NB4 (cell line): ENCODE measurements around the gene TMEM74B.

Experiments used
- CTCF ChIP-seq: IDR thresholded peaks from one replicate; pipeline ENCODE4 v1.5.1; 2012; ENCODE audit warnings: low read depth, low read length
- MYC ChIP-seq: IDR thresholded peaks from 2 replicates; pipeline ENCODE4 v1.6.1; 2011; ENCODE audit warnings: low read depth, low read length
- POLR2A ChIP-seq: IDR thresholded peaks from 2 replicates; pipeline ENCODE4 v1.6.1; 2011; ENCODE audit warnings: mild to moderate bottlenecking; ENCODE audit not compliant: insufficient read length; ENCODE audit errors: extremely low read depth

- no peak for TF ChIP-seq POLR2A
- no peak for TF ChIP-seq CTCF
- TF ChIP-seq MYC: no peak
Observed at GRCh38 chr20:1171461-1172093, 13.2 kb downstream of the TMEM74B start.
